NB4 (cell line): ENCODE results near the gene SFN.
"Not testable (repeated sequence)": the region's sequence is repeated elsewhere in the genome, so short reads cannot be mapped to it uniquely, and the experiment has no call there.

Experiments
- DNase-seq: peaks from one replicate; pipeline ENCODE4 v3.0.0; 2010; ENCODE audit warnings: low read depth
- H3K4me3 ChIP-seq: one replicate; pipeline ENCODE4 v1.5.1; 2011; ENCODE audit warnings: mild to moderate bottlenecking, low read depth, low read length, moderate library complexity
- MYC ChIP-seq: IDR thresholded peaks from 2 replicates; pipeline ENCODE4 v1.6.1; 2011; ENCODE audit warnings: low read depth, low read length
- POLR2A ChIP-seq: IDR thresholded peaks from 2 replicates; pipeline ENCODE4 v1.6.1; 2011; ENCODE audit warnings: mild to moderate bottlenecking; ENCODE audit not compliant: insufficient read length; ENCODE audit errors: extremely low read depth
- TF ChIP-seq, protein P1 (sequence below): IDR thresholded peaks from one replicate; pipeline ENCODE4 v1.5.1; 2012; ENCODE audit warnings: low read depth, low read length
- TF ChIP-seq, protein P2 (sequence below): IDR thresholded peaks from 2 replicates; pipeline ENCODE4 v1.6.1; 2011; ENCODE audit warnings: low read depth, low read length

Gene SFN

DNA sequence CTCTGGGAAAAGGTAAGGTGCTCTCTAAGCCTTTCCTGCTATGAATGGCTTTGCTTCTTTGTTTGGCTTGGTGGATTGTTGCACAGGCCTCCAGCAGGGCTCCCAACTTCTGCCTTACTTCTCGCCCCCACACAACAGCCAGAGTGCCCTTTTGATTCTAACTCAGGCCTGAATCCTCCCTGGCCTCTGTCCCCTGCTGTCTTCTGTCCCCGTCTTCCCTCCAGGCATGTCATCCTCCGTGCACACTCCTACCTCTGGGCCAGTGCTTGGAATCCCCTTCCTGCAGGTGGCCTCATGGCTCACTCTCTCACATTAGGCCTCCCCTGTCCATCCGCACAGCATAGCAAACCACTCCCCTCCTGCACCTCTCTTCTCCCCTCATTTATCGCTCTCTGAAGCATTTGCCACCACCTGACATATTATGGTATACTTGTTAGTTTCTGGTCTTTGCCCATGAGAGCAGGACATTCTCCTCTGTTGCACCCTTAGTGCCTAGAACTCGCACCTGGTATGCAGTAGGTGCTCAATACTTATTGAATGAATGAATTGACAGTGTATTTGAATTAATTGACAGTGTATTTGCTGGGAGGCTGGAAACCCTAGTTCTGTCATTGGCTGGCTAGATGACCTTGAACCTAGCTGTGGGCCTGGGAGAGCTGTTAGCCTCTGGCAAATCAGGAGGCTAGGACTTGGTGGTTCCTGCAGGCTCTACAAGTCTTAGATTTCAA, 33.6 kb upstream of the SFN start:
- no peak for DNase-seq
- TF ChIP-seq, protein P1, sequence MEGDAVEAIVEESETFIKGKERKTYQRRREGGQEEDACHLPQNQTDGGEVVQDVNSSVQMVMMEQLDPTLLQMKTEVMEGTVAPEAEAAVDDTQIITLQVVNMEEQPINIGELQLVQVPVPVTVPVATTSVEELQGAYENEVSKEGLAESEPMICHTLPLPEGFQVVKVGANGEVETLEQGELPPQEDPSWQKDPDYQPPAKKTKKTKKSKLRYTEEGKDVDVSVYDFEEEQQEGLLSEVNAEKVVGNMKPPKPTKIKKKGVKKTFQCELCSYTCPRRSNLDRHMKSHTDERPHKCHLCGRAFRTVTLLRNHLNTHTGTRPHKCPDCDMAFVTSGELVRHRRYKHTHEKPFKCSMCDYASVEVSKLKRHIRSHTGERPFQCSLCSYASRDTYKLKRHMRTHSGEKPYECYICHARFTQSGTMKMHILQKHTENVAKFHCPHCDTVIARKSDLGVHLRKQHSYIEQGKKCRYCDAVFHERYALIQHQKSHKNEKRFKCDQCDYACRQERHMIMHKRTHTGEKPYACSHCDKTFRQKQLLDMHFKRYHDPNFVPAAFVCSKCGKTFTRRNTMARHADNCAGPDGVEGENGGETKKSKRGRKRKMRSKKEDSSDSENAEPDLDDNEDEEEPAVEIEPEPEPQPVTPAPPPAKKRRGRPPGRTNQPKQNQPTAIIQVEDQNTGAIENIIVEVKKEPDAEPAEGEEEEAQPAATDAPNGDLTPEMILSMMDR = no peak
- TF ChIP-seq POLR2A = no peak
- TF ChIP-seq, protein P2, sequence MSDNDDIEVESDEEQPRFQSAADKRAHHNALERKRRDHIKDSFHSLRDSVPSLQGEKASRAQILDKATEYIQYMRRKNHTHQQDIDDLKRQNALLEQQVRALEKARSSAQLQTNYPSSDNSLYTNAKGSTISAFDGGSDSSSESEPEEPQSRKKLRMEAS = no peak
- TF ChIP-seq MYC = no peak
- H3K4me3 ChIP-seq = no peak overlapping the region

DNA sequence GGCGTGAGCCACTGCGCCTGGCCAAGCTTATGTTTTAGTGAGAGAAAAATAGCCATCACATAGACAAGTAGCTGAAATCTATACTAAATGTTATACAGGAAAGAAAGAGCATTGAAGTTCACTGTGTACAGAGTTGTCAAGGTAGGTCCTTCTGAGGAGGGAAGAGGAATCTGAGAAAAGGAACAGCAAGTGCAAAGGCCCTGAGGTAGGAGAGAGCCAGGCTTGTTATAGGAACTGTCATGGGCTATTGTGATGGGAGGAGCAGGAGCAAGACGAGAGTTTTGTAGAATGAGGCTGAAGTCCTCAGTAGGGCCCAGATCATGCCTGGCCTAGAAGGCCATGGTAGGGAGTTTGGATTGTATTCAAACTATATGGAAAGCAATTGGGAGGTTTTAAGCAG, 31.9 kb upstream of the SFN start:
- no peak for DNase-seq
- TF ChIP-seq, protein P2 = no peak
- TF ChIP-seq, protein P1 = no peak
- TF ChIP-seq MYC = no peak
- no peak for TF ChIP-seq POLR2A
- no peak overlapping the region for H3K4me3 ChIP-seq

DNA sequence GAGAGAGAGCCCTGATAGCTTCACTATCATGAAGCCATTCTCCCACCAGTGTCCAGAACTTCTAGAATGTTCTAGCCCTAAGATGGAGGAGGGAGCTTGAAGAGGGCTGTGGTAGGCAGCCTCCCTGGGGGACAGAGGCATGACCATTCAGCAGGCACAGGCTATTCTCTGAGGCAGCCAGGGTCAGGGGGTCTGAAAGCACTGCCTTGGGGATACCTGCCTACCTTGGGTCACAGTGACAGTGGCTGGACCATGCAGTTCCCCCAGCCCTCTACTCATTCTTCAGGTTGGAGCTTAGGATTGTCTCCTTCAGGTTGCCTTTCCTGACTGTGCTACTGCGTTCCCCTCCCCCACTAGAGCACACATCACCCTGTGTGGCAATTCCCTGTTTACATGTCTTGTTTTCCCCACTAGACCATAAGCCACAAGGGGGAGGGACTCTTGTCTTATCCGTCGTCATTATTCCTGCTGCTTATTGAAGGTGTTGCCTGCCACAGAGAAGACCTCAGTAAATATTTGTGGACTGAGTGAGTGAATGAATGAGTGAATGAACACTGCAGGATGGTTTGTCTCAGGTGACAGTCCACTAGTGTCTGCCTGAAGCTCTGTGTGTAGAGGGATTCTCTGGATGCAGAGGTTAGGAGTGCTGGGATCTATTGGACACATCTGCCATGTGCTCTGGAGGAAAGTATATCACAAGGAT, 31.3 kb upstream of the SFN start:
- TF ChIP-seq, protein P2 = no peak
- no peak for TF ChIP-seq POLR2A
- no peak for TF ChIP-seq MYC
- TF ChIP-seq, protein P1 = no peak
- H3K4me3 ChIP-seq = no peak overlapping the region
- DNase-seq = no peak

DNA sequence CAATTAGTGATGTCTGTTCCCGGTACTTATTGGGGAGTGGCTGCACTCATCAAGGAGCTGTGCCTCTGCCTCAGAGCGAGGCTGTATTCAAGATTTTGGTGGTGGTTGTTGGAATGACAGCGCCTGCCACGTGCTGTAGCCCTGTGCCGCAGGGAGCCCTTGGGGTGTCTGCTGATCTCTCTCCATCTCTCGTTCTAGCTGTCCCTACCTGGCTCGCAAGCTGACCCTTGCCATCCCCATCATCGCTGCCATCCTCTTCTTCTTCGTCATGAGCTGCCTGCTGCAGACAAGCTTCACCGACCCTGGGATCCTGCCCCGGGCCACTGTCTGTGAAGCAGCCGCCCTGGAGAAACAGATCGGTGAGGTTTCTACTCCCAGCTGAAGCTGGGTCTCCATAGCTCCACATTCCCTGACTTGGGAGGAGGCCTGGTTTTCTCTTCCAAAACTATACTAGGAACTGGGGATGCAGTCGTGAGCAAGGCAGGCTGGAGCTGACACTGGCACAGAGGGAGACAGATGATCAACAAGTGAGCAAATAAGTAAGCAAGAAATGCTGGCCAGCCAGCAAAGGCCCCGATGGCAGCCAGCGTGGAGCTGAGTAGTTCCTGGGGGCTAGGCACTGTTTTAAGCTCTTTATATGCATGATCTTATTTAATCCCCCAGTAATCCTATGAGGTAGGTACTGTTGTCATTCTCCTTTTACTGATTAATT, 30.5 kb upstream of the SFN start:
- no peak for TF ChIP-seq POLR2A
- TF ChIP-seq, protein P2 = no peak
- no peak for TF ChIP-seq MYC
- TF ChIP-seq, protein P1 = no peak
- DNase-seq = no peak
- H3K4me3 ChIP-seq = no peak overlapping the region

DNA sequence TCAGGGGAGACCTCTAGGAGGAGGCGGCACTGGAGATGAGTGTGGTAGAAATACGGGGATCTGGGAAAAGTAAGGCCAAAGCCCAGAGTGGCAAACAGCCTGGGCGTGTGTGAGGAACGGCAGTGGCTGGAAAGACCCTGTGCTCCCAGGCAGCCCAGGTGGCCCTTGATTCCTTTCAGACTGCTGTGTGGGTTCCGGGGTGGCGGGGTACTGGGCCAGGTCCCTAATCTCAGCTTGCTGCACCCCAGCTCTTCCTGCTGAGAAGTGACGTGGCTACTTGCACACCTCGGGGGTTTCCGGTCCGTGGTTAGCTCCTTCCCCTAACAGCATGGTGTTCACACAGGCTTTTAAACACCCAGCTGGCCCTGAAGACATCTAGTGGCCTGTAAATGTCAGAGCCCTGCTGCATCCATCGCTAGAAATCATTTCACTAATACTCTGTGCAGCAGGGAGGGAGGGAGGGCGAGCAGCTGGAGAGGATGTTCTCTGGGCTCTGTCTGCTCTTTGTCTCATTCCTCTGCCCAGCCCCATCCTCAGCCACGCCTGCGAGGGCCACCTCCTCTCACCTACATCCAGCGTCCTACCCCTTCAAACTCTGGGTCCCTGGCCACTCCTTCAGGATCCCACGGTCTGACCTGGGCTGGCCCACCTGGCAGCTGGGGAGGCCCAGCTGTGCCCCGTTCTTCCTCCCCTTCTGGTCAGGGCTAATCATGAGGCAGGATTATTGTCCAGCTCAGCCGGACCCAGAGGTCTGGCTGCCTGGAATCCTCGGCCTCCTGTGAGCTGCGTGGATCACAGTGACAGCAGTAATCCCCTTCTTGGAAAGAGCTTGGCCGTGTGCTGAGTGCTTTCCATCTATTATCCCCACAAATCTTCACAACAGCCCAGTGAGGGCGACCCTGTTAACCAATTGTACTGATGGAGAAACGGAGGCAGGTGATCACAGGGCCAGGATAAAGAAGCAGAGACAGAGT, 29.2 kb upstream of the SFN start:
- DNase-seq = peak; percentile 76
- TF ChIP-seq, protein P1 = no peak
- TF ChIP-seq, protein P2 = peak; percentile 81
- TF ChIP-seq POLR2A = no peak
- peak; percentile 50; the same call in 1 of the 2 replicates for TF ChIP-seq MYC
- no peak overlapping the region for H3K4me3 ChIP-seq

DNA sequence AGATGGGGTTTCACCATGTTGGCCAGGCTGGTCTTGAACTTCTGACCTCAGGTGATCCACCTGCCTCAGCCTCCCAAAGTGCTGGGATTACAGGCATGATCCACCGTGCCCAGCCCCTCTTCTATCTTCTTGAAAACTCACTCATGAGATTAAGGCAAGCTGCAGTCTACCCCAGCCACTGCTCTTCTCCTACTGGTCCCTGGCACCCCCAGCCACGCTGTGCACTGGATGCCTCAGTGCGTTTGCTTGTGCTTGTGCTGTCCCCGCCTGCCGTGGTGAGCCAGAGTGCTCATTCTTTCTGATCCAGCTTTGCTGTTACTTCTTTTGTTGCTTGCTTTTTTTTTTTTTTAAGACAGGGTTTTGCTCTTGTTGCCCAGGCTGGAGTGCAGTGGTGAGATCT, 25.3 kb upstream of the SFN start:
- DNase-seq, H3K4me3 ChIP-seq: not testable (repeated sequence)
